ENCODE results near the gene SLC29A3.
"Not testable (repeated sequence)": the region's sequence is repeated elsewhere in the genome, so short reads cannot be mapped to it uniquely, and the experiment has no call there.

SLC29A3 gene

DNA sequence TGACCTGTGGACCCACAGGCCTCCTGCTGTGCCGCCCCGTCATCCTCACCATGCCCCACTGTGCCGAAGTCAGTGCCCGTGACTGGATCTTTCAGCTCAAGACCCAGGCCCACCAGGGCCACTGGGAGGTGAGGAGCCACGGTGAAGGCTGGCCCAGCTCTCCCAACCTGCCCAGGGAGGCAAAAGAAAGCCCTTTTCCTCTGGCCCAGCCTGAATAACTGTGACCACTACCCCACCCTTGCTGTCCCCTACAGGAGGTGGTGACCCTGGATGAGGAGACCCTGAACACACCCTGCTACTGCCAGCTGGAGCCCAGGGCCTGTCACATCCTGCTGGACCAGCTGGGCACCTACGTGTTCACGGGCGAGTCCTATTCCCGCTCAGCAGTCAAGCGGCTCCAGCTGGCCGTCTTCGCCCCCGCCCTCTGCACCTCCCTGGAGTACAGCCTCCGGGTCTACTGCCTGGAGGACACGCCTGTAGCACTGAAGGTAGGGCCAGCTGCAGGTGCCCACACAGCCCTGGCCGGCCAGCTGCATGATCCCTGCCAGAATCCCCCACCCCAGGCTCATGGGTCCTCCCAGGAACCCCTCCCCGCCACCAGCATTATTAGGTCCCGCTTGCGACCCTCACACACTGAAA is 25.5 kb upstream of the SLC29A3 start:
- H3K9me3 ChIP-seq (ENCODE audit: insufficient read depth, low read depth, low read length): no peaks in the 10 kb centered on the region
- H3K27me3 ChIP-seq (ENCODE audit: insufficient read depth, low read length): no peaks in the 10 kb centered on the region
- 96% methylated on average over 19 of the region's 19 CpGs for WGBS
- peaks cover 79% of the 10 kb centered on the region for H3K36me3 ChIP-seq (ENCODE audit: insufficient read depth, low read length)
- H3K4me1 ChIP-seq (ENCODE audit: insufficient read depth, low read length): no peaks in the 10 kb centered on the region
- no peak overlapping the region for H3K9ac ChIP-seq (ENCODE audit: low read depth, low read length)
- H3K27ac ChIP-seq (ENCODE audit: low read depth, low read length): no peak overlapping the region
- H3K4me3 ChIP-seq (ENCODE audit: low read length): no peak overlapping the region

DNA sequence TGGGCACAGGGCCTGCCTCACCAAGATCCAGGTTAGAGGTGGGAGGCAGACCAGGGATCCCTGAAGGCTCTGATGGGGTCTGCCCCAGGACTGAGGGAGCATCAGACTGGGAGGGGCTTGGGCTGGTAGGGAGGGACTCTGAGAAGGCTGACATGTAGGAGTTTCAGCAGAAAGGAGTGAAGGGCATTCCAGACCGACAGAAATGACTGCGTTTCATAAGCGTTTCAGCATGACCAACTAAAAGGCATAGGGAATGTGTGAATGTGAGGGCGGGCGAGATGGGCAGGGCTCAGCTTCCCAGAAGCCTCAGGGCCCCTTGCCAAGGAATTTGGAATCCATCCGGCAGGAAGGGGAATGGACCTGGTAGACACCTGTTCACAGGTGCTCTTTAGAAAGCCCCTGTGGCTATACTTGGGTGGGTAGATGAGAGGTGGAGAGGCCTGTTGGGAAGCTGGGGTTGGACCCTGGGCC is 24.9 kb upstream of the SLC29A3 start:
- 87% methylated on average over 6 of the region's 6 CpGs for whole genome bisulfite sequencing
- H3K4me3 ChIP-seq (ENCODE audit: low read length): no peak overlapping the region
- no peaks in the 10 kb centered on the region for H3K27me3 ChIP-seq (ENCODE audit: insufficient read depth, low read length)
- peaks cover 79% of the 10 kb centered on the region for H3K36me3 ChIP-seq (ENCODE audit: insufficient read depth, low read length)
- H3K27ac ChIP-seq (ENCODE audit: low read depth, low read length): no peak overlapping the region
- H3K9me3 ChIP-seq (ENCODE audit: insufficient read depth, low read depth, low read length): no peaks in the 10 kb centered on the region
- no peak overlapping the region for H3K9ac ChIP-seq (ENCODE audit: low read depth, low read length)
- no peaks in the 10 kb centered on the region for H3K4me1 ChIP-seq (ENCODE audit: insufficient read depth, low read length)

DNA sequence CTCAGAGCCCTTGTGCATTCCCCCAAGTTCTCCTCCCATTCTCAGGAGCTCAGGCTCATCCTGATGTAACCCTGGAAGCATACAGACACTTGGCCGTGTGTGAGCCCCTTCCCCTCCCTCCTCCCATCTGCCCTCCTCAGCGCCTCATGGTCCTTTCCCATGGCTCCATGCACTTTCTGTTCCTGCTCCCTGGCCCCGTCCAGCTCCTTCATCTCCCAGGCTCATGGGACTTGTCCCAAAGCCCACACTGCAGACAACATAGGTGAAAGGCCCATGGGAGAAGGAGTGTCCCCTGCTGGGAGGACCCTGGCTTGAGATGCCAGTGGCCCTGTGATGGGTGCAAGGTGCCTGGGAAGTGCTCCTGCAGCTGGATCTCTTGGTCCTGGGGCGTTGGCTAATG is 24.2 kb upstream of the SLC29A3 start:
- H3K9me3 ChIP-seq (ENCODE audit: insufficient read depth, low read depth, low read length): no peaks in the 10 kb centered on the region
- 91% methylated on average over 4 of the region's 4 CpGs for WGBS
- H3K36me3 ChIP-seq (ENCODE audit: insufficient read depth, low read length): peaks cover 80% of the 10 kb centered on the region
- H3K9ac ChIP-seq (ENCODE audit: low read depth, low read length): no peak overlapping the region
- no peak overlapping the region for H3K4me3 ChIP-seq (ENCODE audit: low read length)
- H3K4me1 ChIP-seq (ENCODE audit: insufficient read depth, low read length): no peaks in the 10 kb centered on the region
- no peak overlapping the region for H3K27ac ChIP-seq (ENCODE audit: low read depth, low read length)
- no peaks in the 10 kb centered on the region for H3K27me3 ChIP-seq (ENCODE audit: insufficient read depth, low read length)

DNA sequence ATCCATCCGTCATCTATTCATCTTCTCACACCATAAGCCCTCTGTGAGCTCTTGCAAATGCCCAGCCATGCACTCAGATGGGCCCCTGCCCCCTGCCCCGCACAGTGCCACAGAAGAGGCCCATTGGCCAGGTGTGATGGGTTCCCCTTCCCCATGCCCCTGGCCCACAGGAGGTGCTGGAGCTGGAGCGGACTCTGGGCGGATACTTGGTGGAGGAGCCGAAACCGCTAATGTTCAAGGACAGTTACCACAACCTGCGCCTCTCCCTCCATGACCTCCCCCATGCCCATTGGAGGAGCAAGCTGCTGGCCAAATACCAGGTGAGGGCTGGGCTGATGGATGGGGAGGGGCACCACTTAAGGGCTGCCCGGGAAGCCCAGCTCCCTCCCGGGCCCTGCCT is 23.4 kb upstream of the SLC29A3 start:
- Histone ChIP-seq H3K4me3 (ENCODE audit: low read length) (no peak overlapping the region), H3K9ac (ENCODE audit: low read depth, low read length) (no peak overlapping the region), H3K27ac (ENCODE audit: low read depth, low read length) (no peak overlapping the region), H3K27me3 (ENCODE audit: insufficient read depth, low read length) (no peaks in the 10 kb centered on the region), H3K9me3 (ENCODE audit: insufficient read depth, low read depth, low read length) (no peaks in the 10 kb centered on the region), H3K36me3 (ENCODE audit: insufficient read depth, low read length) (peaks cover 80% of the 10 kb centered on the region), H3K4me1 (ENCODE audit: insufficient read depth, low read length) (no peaks in the 10 kb centered on the region)
- 89% methylated on average over 9 of the region's 9 CpGs for WGBS

DNA sequence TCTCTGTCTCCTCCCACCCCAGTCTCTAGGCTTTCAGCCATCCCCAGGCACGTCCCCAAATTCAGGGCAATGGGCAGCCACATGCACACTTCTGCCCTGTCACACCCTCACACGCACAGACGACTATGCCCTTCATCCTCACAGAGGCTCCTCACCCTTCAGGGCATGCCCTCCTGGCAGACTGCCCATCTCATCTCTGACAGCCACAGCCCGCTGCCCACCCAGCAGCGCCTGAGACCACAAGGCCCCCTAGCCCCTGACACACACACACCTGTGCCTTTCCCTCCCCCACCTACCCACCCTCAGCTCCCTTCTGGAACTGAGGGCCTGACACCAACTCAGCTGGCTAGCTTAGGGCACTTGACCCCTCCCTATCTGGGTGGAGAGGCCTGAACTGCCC is 23.0 kb upstream of the SLC29A3 start:
- Histone ChIP-seq H3K27ac (ENCODE audit: low read depth, low read length) (no peak overlapping the region), H3K4me3 (ENCODE audit: low read length) (no peak overlapping the region), H3K36me3 (ENCODE audit: insufficient read depth, low read length) (peaks cover 80% of the 10 kb centered on the region), H3K9ac (ENCODE audit: low read depth, low read length) (no peak overlapping the region), H3K27me3 (ENCODE audit: insufficient read depth, low read length) (no peaks in the 10 kb centered on the region), H3K4me1 (ENCODE audit: insufficient read depth, low read length) (no peaks in the 10 kb centered on the region), H3K9me3 (ENCODE audit: insufficient read depth, low read depth, low read length) (no peaks in the 10 kb centered on the region)
- WGBS: 70% methylated on average over 5 of the region's 5 CpGs

DNA sequence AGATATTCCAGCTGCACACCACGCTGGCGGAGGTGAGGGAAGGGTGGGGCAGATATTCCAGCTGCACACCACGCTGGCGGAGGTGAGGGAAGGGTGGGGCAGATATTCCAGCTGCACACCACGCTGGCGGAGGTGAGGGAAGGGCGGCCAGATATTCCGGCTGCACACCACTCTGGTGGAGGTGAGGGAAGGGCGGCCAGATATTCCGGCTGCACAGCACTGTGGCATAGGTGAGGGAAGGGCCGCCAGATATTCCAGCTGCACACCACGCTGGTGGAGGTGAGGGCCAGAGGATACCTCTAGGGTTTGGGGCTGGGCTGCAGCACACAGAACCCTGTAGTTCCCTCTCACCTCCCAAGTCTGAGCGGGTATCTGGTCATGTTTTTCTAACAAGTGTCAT is 22.2 kb upstream of the SLC29A3 start:
- not testable (repeated sequence) for H3K27ac ChIP-seq (ENCODE audit: low read depth, low read length); H3K4me1 ChIP-seq (ENCODE audit: insufficient read depth, low read length); H3K27me3 ChIP-seq (ENCODE audit: insufficient read depth, low read length); H3K9ac ChIP-seq (ENCODE audit: low read depth, low read length); H3K4me3 ChIP-seq (ENCODE audit: low read length); H3K9me3 ChIP-seq (ENCODE audit: insufficient read depth, low read depth, low read length)
- WGBS: 92% methylated on average over 13 of the region's 13 CpGs
- peaks cover 73% of the 10 kb centered on the region for H3K36me3 ChIP-seq (ENCODE audit: insufficient read depth, low read length)

DNA sequence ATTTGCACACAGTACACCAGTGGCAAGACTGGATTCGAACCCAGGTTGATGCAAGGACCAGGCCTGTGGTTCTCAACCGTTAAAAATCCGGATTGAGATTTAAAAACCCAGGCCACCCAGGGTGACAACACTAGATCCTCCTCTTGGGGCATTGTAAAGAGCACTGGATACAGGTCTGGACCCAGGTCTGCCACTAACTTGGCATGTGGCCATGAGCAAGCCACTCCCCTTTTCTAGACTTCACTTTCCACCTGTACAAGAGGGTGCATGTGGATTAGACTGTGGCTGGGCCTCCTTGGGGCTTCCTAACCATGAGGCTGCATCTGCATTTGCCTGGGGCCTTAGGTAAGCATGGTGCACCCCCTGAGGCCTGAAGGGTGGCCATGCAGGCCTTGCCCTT is 21.7 kb upstream of the SLC29A3 start:
- H3K36me3 ChIP-seq (ENCODE audit: insufficient read depth, low read length): peaks cover 68% of the 10 kb centered on the region
- 95% methylated on average over 3 of the region's 3 CpGs for whole genome bisulfite sequencing
- H3K27ac ChIP-seq (ENCODE audit: low read depth, low read length): no peak overlapping the region
- no peaks in the 10 kb centered on the region for H3K27me3 ChIP-seq (ENCODE audit: insufficient read depth, low read length)
- H3K9ac ChIP-seq (ENCODE audit: low read depth, low read length): no peak overlapping the region
- H3K4me1 ChIP-seq (ENCODE audit: insufficient read depth, low read length): no peaks in the 10 kb centered on the region
- no peaks in the 10 kb centered on the region for H3K9me3 ChIP-seq (ENCODE audit: insufficient read depth, low read depth, low read length)
- no peak overlapping the region for H3K4me3 ChIP-seq (ENCODE audit: low read length)

DNA sequence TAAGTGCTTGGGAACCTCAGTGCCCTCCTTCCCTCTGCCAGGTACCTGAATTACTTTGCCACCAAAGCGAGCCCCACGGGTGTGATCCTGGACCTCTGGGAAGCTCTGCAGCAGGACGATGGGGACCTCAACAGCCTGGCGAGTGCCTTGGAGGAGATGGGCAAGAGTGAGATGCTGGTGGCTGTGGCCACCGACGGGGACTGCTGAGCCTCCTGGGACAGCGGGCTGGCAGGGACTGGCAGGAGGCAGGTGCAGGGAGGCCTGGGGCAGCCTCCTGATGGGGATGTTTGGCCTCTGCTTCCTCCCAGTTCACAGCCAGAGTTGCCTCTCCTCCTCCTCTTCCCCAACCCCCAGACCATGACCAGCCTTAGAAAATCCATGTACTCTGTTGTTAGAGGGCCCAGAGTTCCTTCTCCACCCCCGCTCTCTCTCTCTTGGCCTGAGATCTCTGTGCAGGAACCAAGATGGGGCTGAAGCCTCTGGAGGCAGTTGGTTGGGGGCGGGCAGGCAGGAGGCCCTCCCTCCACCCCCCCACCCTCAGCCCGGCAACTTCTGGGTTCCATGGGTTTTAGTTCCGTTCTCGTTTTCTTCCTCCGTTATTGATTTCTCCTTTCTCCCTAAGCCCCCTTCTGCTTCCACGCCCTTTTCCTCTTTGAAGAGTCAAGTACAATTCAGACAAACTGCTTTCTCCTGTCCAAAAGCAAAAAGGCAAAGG is 19.8 kb upstream of the SLC29A3 start:
- Histone ChIP-seq H3K27me3 (ENCODE audit: insufficient read depth, low read length) (no peaks in the 10 kb centered on the region), H3K4me1 (ENCODE audit: insufficient read depth, low read length) (no peaks in the 10 kb centered on the region), H3K27ac (ENCODE audit: low read depth, low read length) (no peak overlapping the region), H3K9ac (ENCODE audit: low read depth, low read length) (no peak overlapping the region), H3K36me3 (ENCODE audit: insufficient read depth, low read length) (peaks cover 54% of the 10 kb centered on the region), H3K9me3 (ENCODE audit: insufficient read depth, low read depth, low read length) (no peaks in the 10 kb centered on the region), H3K4me3 (ENCODE audit: low read length) (no peak overlapping the region)
- 95% methylated on average over 14 of the region's 14 CpGs for WGBS

DNA sequence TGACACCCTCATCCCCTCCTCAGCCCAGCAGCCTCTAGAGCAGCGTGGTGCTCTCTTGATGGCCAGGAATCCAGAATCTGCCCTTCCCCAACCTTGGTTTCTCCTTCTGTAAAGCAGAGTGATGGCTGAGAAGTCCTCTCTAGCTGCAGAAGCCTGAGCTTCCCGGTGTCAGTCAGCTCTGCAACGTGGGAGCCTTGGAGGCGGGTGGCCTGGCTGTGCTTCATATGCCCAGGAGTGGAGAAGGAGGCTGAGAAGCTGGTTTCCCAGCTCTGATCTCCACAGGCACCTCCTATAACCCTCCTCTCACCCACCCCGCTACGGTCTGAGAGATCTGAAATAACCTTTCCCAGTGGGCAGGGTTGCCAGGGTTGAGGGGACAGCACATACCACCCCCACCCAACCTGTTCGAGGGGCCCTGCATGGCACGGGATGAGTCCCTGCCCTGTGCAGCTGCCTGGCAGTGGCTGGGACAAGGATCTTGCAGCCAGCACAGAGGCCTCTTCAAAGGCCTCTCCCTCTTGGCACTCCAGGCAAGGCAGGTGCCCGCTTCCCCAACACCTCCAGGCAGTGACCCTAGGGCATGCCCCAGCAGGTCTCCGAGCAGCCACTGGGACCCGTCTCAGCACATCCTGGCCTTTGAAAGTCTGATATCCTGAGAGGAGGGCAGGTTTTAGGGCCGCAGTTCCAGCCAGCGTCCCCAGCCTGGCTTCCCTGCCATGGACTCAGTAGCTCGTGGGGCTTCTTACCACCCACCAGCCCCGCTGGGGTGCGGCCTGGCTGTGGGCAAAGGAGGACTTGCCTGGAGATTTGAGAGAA is 18.3 kb upstream of the SLC29A3 start:
- Histone ChIP-seq H3K4me1 (ENCODE audit: insufficient read depth, low read length) (no peaks in the 10 kb centered on the region), H3K9me3 (ENCODE audit: insufficient read depth, low read depth, low read length) (no peaks in the 10 kb centered on the region), H3K27ac (ENCODE audit: low read depth, low read length) (no peak overlapping the region), H3K27me3 (ENCODE audit: insufficient read depth, low read length) (no peaks in the 10 kb centered on the region), H3K4me3 (ENCODE audit: low read length) (no peak overlapping the region), H3K36me3 (ENCODE audit: insufficient read depth, low read length) (peaks cover 42% of the 10 kb centered on the region), H3K9ac (ENCODE audit: low read depth, low read length) (no peak overlapping the region; the same call in 1 of the 2 replicates)
- 91% methylated on average over 16 of the region's 16 CpGs for WGBS

DNA sequence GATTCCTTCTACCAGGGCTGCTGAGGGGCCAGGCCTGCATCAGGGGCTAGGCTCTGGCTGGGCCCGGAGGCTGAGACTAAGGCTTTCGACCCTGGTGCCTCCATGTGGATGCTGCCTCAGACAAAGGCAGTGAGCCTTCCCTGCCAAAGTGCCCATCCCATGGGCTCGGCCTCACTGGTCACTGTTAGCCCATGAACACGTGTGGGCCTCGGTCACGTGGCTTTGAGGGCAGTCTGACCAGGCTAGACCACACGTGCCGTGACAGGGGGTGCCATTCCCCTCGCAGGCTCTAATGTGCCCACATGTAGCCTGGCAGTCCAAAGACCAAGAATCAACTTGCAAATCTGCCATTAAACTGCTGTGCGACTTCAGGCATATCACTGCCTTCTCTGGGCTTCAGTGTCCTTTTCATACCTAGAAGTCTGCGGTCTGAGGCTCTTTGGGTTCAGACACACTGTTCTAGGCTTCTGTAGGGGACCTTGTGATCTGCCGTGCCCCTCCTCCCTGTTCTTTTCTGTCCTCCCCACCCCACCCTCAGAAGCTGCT is 17.6 kb upstream of the SLC29A3 start:
- H3K27ac ChIP-seq (ENCODE audit: low read depth, low read length): no peak overlapping the region
- no peak overlapping the region for H3K4me3 ChIP-seq (ENCODE audit: low read length)
- H3K27me3 ChIP-seq (ENCODE audit: insufficient read depth, low read length): no peaks in the 10 kb centered on the region
- 94% methylated on average over 12 of the region's 12 CpGs for WGBS
- no peak overlapping the region for H3K9ac ChIP-seq (ENCODE audit: low read depth, low read length)
- peaks cover 36% of the 10 kb centered on the region for H3K36me3 ChIP-seq (ENCODE audit: insufficient read depth, low read length)
- H3K9me3 ChIP-seq (ENCODE audit: insufficient read depth, low read depth, low read length): no peaks in the 10 kb centered on the region
- H3K4me1 ChIP-seq (ENCODE audit: insufficient read depth, low read length): no peaks in the 10 kb centered on the region

DNA sequence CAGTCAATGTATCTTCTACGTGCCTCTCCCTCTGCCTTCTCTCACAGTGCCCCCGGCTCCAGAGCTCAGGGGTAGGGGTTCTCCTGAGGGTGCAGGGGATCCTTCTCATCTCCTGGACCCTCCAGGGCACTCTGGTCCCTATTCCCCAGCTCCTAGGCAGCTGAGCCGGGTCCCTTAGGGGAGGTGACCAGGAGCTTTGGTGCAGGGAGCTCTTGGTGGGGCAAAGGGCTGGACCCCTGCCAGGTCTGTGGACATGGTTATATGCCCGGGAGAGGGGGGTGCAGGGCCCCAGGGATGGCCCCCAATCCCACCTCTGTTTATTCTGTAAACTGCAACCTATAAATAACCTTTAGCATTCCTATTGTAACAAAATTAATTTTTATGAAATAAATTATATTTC is 16.6 kb upstream of the SLC29A3 start:
- no peaks in the 10 kb centered on the region for H3K9me3 ChIP-seq (ENCODE audit: insufficient read depth, low read depth, low read length)
- no peak overlapping the region for H3K27ac ChIP-seq (ENCODE audit: low read depth, low read length)
- no peaks in the 10 kb centered on the region for H3K4me1 ChIP-seq (ENCODE audit: insufficient read depth, low read length)
- WGBS: 97% methylated on average over 4 of the region's 4 CpGs
- no peak overlapping the region for H3K9ac ChIP-seq (ENCODE audit: low read depth, low read length)
- no peak overlapping the region for H3K4me3 ChIP-seq (ENCODE audit: low read length)
- peaks cover 28% of the 10 kb centered on the region for H3K36me3 ChIP-seq (ENCODE audit: insufficient read depth, low read length)
- H3K27me3 ChIP-seq (ENCODE audit: insufficient read depth, low read length): no peaks in the 10 kb centered on the region
